AG09309 (cell line): ENCODE measurements around the gene ACACB.

ENCODE experiments used
- DNase-seq: peaks from one replicate; pipeline ENCODE4 v3.0.0-alpha.2; 2010; ENCODE audit warnings: low read depth
- H3K4me3 ChIP-seq: 2 replicates; pipeline ENCODE4 v1.5.1; 2011; ENCODE audit warnings: mild to moderate bottlenecking, low read depth, low read length, moderate library complexity; ENCODE audit not compliant: control insufficient read depth
- TF ChIP-seq, protein P1 (sequence below): IDR thresholded peaks from 2 replicates; pipeline ENCODE4 v1.5.1; 2011; ENCODE audit warnings: mild to moderate bottlenecking, low read depth, low read length, inconsistent platforms; ENCODE audit not compliant: insufficient read depth, control insufficient read depth; ENCODE audit errors: missing control alignments

The ACACB gene

DNA sequence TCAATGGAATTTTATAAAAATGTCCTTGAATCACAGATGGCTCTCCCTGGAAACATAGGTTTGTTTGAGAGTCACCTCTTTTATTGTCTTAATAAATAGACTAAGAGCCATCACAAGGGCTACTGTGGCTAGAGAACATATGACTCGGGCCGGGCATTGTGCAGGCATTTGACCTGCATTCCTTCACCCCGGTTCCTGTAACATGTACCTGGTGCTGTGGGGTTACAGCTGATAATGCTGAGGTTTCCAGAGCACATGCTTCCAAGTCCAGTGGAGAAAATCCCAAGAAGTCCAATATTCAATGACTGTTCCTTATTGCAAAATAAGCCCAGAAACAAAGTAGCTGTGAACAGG, 1.0 kb upstream of the ACACB start:
- no peak overlapping the region for H3K4me3 ChIP-seq
- TF ChIP-seq, protein P1, sequence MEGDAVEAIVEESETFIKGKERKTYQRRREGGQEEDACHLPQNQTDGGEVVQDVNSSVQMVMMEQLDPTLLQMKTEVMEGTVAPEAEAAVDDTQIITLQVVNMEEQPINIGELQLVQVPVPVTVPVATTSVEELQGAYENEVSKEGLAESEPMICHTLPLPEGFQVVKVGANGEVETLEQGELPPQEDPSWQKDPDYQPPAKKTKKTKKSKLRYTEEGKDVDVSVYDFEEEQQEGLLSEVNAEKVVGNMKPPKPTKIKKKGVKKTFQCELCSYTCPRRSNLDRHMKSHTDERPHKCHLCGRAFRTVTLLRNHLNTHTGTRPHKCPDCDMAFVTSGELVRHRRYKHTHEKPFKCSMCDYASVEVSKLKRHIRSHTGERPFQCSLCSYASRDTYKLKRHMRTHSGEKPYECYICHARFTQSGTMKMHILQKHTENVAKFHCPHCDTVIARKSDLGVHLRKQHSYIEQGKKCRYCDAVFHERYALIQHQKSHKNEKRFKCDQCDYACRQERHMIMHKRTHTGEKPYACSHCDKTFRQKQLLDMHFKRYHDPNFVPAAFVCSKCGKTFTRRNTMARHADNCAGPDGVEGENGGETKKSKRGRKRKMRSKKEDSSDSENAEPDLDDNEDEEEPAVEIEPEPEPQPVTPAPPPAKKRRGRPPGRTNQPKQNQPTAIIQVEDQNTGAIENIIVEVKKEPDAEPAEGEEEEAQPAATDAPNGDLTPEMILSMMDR = no peak
- no peak for DNase-seq

DNA sequence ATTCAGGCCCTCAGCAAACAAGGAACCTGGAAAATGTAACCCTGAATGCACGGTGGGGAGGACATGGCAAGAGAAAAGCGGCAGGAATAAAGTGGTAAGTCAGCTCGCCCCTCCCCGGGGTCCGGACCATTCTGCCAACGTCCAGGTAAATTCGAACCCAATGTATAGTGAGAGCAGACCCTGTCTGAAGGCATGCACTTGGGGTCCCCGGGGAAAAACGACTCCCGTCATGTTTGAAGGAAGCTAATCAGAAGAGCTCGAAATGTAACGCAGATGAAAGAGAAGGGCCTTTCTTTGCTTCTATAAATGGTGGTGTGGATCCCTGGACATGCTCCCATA, 193 bp downstream of the ACACB start:
- H3K4me3 ChIP-seq = no peak overlapping the region
- no peak for DNase-seq
- TF ChIP-seq, protein P1 = no peak

DNA sequence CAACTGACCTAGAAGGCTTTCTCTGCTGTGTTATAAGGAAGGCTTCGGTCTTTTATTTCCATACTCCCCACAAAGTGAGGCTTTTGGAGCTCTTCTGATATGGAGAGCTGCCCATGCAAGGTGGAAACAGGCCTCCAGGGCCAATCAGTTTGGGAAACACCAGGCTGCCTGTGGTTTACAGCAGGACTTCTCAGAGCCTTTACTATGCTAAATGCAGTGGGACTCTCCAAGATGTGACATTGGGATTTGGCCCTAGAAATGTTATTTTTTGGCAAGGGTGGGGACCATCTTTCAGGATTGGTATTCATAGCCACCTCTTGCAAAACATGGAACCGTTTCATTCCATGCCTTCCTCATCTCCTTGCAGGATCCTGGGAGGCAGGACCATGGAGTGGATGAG, 3.7 kb downstream of the ACACB start:
- TF ChIP-seq, protein P1 = no peak
- H3K4me3 ChIP-seq = no peak overlapping the region
- DNase-seq = no peak

DNA sequence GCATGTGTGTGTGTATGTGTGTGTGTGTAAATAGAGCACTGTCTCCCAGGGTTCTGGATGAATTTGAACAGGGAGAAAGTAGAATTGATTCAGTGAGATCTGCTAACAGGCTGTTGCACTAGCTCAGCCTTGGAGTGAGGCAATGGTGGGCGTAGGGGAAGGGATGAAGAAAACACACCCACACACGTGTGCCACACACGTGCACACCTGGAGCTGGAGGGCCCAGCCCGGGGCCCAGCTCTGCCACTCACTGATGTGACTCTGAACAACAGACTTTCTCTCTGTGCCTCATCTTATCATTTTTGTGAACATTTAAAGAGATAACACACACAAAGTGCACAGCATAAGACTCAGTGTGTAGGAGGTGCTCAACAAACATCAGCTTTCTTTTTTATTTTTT, 4.2 kb downstream of the ACACB start:
- H3K4me3 ChIP-seq = no peak overlapping the region
- no peak for DNase-seq
- TF ChIP-seq, protein P1 = no peak

DNA sequence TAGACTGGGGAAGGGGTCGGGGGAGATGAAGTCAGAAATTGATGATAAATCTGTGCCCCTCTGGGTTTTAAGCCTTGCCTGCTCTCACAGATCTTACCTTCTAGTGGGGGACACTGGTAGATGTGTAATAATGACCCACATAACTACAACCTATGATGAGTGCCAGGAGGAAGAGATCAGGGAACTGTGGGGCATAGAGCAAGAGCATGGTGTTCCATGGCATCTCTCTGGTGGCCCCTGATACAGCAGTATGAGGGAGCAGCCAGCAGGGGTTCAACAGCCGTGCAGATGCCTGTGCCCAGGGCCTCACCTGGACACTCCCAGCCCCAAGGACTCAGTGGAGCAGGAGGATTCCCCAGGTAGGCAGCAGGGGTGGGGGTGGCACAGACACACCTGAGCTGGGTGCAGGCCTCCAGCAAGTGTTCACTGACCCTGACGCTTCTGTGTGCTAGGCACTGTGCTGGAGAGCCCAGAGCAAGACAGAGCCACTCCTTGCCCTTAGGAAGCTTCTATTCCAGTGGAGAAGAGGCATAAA, 5.0 kb downstream of the ACACB start:
- TF ChIP-seq, protein P1 = no peak
- DNase-seq = no peak
- no peak overlapping the region for H3K4me3 ChIP-seq

DNA sequence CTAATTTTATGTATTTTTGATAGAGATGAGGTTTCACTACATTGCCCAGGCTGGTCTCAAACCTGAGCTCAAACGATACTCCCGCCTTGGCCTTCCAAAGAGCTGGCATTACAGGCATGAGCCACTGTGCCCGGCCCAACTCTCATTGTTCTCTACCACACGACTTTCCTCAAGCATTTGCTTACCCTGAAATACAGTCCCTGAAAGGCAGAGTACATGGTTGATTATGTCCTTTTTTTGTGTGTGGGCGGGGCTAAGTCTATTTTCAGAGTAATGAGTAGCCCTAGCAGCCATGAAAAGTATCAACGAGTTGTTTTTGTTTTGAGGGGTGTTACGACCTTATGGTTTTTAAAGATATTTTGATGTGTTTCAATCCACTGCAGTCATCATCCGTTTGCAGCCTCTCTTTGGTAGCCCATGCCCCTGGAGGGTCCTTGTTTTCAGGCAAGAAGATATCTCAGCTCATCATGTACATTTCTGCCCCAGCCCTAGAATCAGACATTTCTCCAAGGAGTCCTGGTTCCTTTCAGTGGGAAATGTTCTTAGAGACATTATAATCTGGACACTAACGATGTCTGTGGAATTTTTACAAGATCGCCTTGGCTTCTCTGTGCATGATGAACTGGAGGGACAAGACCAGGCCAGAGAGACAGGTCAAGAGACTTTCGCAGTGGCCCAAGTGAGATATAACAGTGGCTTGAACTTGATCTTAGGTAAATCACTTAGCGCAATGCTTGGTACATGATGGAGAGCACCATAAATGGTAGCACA, 8.7 kb downstream of the ACACB start:
- H3K4me3 ChIP-seq = no peak overlapping the region
- TF ChIP-seq, protein P1 = no peak
- DNase-seq = no peak
